Iris pigment epithelial cell (primary cell): ENCODE data around the gene SH2D3C.

Source experiments
- DNase-seq: peaks from one replicate; pipeline ENCODE4 v3.0.0-alpha.2; 2011; ENCODE audit warnings: low read depth

The SH2D3C gene

GRCh38 chr9:127694890-127695720 lies 83.4 kb downstream of the SH2D3C start:
- no peak for DNase-seq

GRCh38 chr9:127693697-127694096 lies 84.8 kb downstream of the SH2D3C start:
- no peak for DNase-seq

- no peak for DNase-seq
Measured at GRCh38 chr9:127693143-127693542, 85.3 kb downstream of the SH2D3C start.

- DNase-seq = no peak
Measured at GRCh38 chr9:127692071-127692470, 86.4 kb downstream of the SH2D3C start.

GRCh38 chr9:127690735-127691134 lies 87.7 kb downstream of the SH2D3C start:
- DNase-seq = no peak

- no peak for DNase-seq
Measured at GRCh38 chr9:127689329-127690000, 89.0 kb downstream of the SH2D3C start.
